Activated CD8-positive, alpha-beta T cell treated with anti-CD3 and anti-CD28 coated beads for 36 hours (primary cell): Measurements from ENCODE around the gene SLC39A11. TPM values are rescaled to one million over a fixed set of nuclear protein-coding genes. Genes with fewer than 3 reads are reported as not detected.

Experiments used
- ATAC-seq: fragments of 200-7000 bp; cut with Tn5 transposase; one replicate; pipeline ENCODE4 v1.10.0; 2021; ENCODE audit warnings: mild to moderate bottlenecking, moderate library complexity
- CTCF ChIA-PET: fragments of 350-600 bp; sonication (Branson Sonifier 250); formaldehyde crosslinking; loops from one replicate; lab custom pipeline; 2021; ENCODE audit warnings: antibody characterized with exemption; lab: Charles Lee
- POLR2A ChIA-PET: fragments of 350-600 bp; sonication (Branson Sonifier 250); formaldehyde crosslinking; loops from one replicate; lab custom pipeline; 2021; ENCODE audit warnings: antibody characterized with exemption; lab: Charles Lee
- DNase-seq: peaks from one replicate; pipeline ENCODE4 v3.0.0-alpha.2; 2020
- H3K27ac Mint-ChIP-seq: one replicate; pipeline ENCODE4 v1.8.0; 2021; ENCODE audit warnings: mild to moderate bottlenecking, mixed read lengths
- H3K27me3 Mint-ChIP-seq: one replicate; pipeline ENCODE4 v1.8.0; 2021; ENCODE audit warnings: mixed read lengths
- H3K36me3 Mint-ChIP-seq: one replicate; pipeline ENCODE4 v1.8.0; 2021; ENCODE audit warnings: low read depth, mixed read lengths
- H3K4me1 Mint-ChIP-seq: one replicate; pipeline ENCODE4 v1.8.0; 2021; ENCODE audit warnings: low read depth, mixed read lengths
- H3K4me3 Mint-ChIP-seq: one replicate; pipeline ENCODE4 v1.8.0; 2021; ENCODE audit warnings: mild to moderate bottlenecking, moderate library complexity, mixed read lengths
- H3K9me3 Mint-ChIP-seq: one replicate; pipeline ENCODE4 v1.8.0; 2021; ENCODE audit warnings: mixed read lengths
- intact Hi-C: fragments of 100-400 bp; cut with micrococcal nuclease; formaldehyde crosslinking; loops from one replicate; pipeline ENCODE4 v1.10.0; 2022
- total RNA-seq, 2 experiments: library from RNA; stranded (reverse); gene quantifications; one replicate each; pipeline ENCODE4 v1.2.3, GENCODE V29; 2021
- TF ChIP-seq, protein P1 (sequence below): fragments of 200-600 bp; IDR thresholded peaks from one replicate; pipeline ENCODE4 v1.8.0; 2022; ENCODE audit warnings: antibody characterized with exemption, mild to moderate bottlenecking

Gene SLC39A11
- total RNA-seq, 2 experiments from 2014 or later, result 14.4 to 14.9 TPM

GRCh38 chr17:72804949-72805707 is 287.4 kb downstream of the SLC39A11 start:
- no peak overlapping the region for H3K4me3 Mint-ChIP-seq
- H3K9me3 Mint-ChIP-seq, result peaks cover 10% of the 10 kb centered on the region
- TF ChIP-seq, protein P1, sequence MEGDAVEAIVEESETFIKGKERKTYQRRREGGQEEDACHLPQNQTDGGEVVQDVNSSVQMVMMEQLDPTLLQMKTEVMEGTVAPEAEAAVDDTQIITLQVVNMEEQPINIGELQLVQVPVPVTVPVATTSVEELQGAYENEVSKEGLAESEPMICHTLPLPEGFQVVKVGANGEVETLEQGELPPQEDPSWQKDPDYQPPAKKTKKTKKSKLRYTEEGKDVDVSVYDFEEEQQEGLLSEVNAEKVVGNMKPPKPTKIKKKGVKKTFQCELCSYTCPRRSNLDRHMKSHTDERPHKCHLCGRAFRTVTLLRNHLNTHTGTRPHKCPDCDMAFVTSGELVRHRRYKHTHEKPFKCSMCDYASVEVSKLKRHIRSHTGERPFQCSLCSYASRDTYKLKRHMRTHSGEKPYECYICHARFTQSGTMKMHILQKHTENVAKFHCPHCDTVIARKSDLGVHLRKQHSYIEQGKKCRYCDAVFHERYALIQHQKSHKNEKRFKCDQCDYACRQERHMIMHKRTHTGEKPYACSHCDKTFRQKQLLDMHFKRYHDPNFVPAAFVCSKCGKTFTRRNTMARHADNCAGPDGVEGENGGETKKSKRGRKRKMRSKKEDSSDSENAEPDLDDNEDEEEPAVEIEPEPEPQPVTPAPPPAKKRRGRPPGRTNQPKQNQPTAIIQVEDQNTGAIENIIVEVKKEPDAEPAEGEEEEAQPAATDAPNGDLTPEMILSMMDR, result no peak
- CTCF ChIA-PET, result no interaction called here
- no peak for DNase-seq
- POLR2A ChIA-PET, result no interaction called here
- peaks cover 20% of the 10 kb centered on the region for H3K36me3 Mint-ChIP-seq
- H3K4me1 Mint-ChIP-seq, result no peaks in the 10 kb centered on the region
- no peak for ATAC-seq
- H3K27ac Mint-ChIP-seq, result no peak overlapping the region
- intact Hi-C loops, result no loop called here
- H3K27me3 Mint-ChIP-seq, result no peaks in the 10 kb centered on the region

- Mint-ChIP-seq H3K9me3 (peaks cover 21% of the 10 kb centered on the region), H3K27ac (no peak overlapping the region), H3K4me1 (no peaks in the 10 kb centered on the region), H3K4me3 (no peak overlapping the region), H3K27me3 (no peaks in the 10 kb centered on the region), H3K36me3 (peaks cover 33% of the 10 kb centered on the region)
- intact Hi-C loops, result no loop called here
- ChIA-PET POLR2A (no interaction called here), CTCF (no interaction called here)
- no peak for ATAC-seq
- TF ChIP-seq, protein P1, result no peak
- no peak for DNase-seq
Observed at GRCh38 chr17:72802726-72803125, 289.8 kb downstream of the SLC39A11 start.

GRCh38 chr17:72797142-72797541 is 295.3 kb downstream of the SLC39A11 start:
- peaks cover 56% of the 10 kb centered on the region for H3K36me3 Mint-ChIP-seq
- H3K4me1 Mint-ChIP-seq, result no peaks in the 10 kb centered on the region
- TF ChIP-seq, protein P1, result no peak
- ChIA-PET POLR2A (interaction anchor here (1.0 kb wide), 1 partner anchor 9 kb away, joined by 3 read pairs; no protein-coding TSS in a partner anchor), CTCF (interaction anchor here (1.6 kb wide), 1 partner anchor 10 kb away, joined by 4 read pairs; no protein-coding TSS in a partner anchor)
- H3K27ac Mint-ChIP-seq, result no peak overlapping the region
- ATAC-seq (no peak), DNase-seq (no peak)
- H3K4me3 Mint-ChIP-seq, result no peak overlapping the region
- no peaks in the 10 kb centered on the region for H3K27me3 Mint-ChIP-seq
- intact Hi-C loops, result no loop called here
- H3K9me3 Mint-ChIP-seq, result peaks cover 45% of the 10 kb centered on the region

DNA sequence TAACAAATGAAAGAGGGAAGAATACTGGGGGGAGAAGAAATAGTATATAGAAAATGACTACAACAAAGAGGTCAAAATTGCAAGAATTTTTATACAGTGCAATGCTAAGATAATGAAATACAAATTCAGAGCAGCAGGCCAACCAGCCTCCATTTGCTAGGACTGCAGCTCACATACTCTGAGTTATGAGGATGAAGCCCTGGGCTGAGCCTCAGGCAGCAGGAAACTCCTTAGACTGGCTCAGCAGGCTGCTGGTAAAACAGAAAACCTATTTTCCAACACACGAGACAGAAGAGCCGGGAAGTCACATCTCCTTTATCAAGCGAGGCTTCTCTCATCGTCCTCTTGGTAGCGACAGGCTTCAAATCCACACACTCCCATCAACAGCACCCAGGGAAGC is 296.5 kb downstream of the SLC39A11 start:
- intact Hi-C loops, result no loop called here
- Mint-ChIP-seq H3K9me3 (peaks cover 50% of the 10 kb centered on the region), H3K36me3 (peaks cover 64% of the 10 kb centered on the region), H3K27me3 (no peaks in the 10 kb centered on the region), H3K4me3 (no peak overlapping the region), H3K27ac (no peak overlapping the region), H3K4me1 (no peaks in the 10 kb centered on the region)
- TF ChIP-seq, protein P1, result no peak
- CTCF ChIA-PET, result interaction anchor here (1.6 kb wide), 1 partner anchor 11 kb away, joined by 4 read pairs; no protein-coding TSS in a partner anchor
- no peak for ATAC-seq
- DNase-seq, result no peak
- POLR2A ChIA-PET, result no interaction called here

DNA sequence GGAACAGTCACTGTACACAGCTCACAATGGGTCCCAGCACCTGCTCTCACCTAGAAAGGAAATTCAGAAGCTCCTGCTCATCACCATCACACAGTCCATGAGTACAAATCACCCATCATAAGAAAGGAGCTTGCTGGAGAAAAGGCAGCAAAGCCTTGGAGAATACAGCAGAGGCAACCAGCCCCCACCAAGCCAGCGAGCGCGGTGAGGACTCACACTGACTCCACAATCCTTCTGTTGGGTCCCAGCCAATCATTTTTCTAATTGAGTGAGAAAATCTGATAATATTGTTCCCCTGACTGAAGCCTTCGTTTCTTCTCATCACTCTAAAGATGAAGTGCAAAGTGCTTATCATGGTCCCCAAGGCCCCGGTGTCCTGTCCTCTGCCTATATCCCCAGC is 298.3 kb downstream of the SLC39A11 start:
- no peaks in the 10 kb centered on the region for H3K4me1 Mint-ChIP-seq
- peaks cover 42% of the 10 kb centered on the region for H3K9me3 Mint-ChIP-seq

More for the DNA sequence above, 298.3 kb downstream of the SLC39A11 start:
- TF ChIP-seq, protein P1, result no peak
- H3K27me3 Mint-ChIP-seq, result no peaks in the 10 kb centered on the region
- ChIA-PET CTCF (interaction anchor here (1.1 kb wide), 1 partner anchor 260 kb away, joined by 3 read pairs; no protein-coding TSS in a partner anchor), POLR2A (no interaction called here)
- intact Hi-C loops, result no loop called here
- DNase-seq, result no peak
- peaks cover 58% of the 10 kb centered on the region for H3K36me3 Mint-ChIP-seq
- H3K27ac Mint-ChIP-seq, result no peak overlapping the region
- H3K4me3 Mint-ChIP-seq, result no peak overlapping the region
- no peak for ATAC-seq
